K562 (cell line): ENCODE results near the gene PRR16. TPM values are rescaled to one million over a fixed set of nuclear protein-coding genes. Genes with fewer than 3 reads are reported as not detected.

ENCODE experiments used
- ATAC-seq: fragments of 200-7000 bp; cut with Tn5 transposase; 3 replicates; pipeline ENCODE4 v1.9.1; 2020; ENCODE audit warnings: moderate library complexity
- BruUV-seq: library from RNA; stranded (reverse); fragments of 400-500 nt; replicated peaks from 2 replicates; lab custom pipeline; 2021; lab: Mats Ljungman, UMichigan
- CTCF ChIA-PET: fragments of 300-600 bp; formaldehyde crosslinking; extraction: SDS; loops from one replicate; lab custom pipeline; 2021; ENCODE audit warnings: low intra/inter-chr PET ratio; lab: Yijun Ruan, JAX
- POLR2A ChIA-PET: fragments of 300-600, 350-650 bp; sonication (Branson Sonifier 250); formaldehyde crosslinking; extraction: SDS; loops from one replicate; lab custom pipeline; 2021; ENCODE audit warnings: antibody characterized with exemption, inconsistent platforms; lab: Yijun Ruan, JAX
- DNase-seq, 4 experiments: peaks; one replicate each; pipeline versions ENCODE4 v3.0.0 to v3.0.0-alpha.2; 2011 to 2018; ENCODE audit warnings: low spot score in 3 of 4, mixed read lengths in 3 of 4; ENCODE audit errors: extremely low read depth in 1 of 4
- FAIRE-seq: peaks from 2 replicates; lab custom pipeline; 2011; peaks lifted over from hg19 to GRCh38; lab: Jason Lieb, UNC
- H2AFZ ChIP-seq: 2 replicates; pipeline ENCODE4 v1.6.0; 2011; ENCODE audit warnings: low read depth, low read length, control low read depth, inconsistent platforms
- H3K27ac ChIP-seq: fragments of 200-600 bp; 3 replicates; pipeline ENCODE4 v1.8.0; 2011; ENCODE audit warnings: low read depth, mild to moderate bottlenecking, control low read depth, inconsistent platforms, low read length, moderate library complexity, mixed read lengths; ENCODE audit errors: extremely low read depth
- H3K27me3 ChIP-seq, 2 experiments: fragments of 300-600 bp in 1 of 2; 2 replicates in 1 of 2; 3 replicates in 1 of 2; pipeline versions ENCODE4 v1.6.0 to v1.8.0; 2011; ENCODE audit warnings: inconsistent platforms in 2 of 2, low read length in 2 of 2, mild to moderate bottlenecking in 1 of 2, mixed read lengths in 1 of 2, moderate library complexity in 1 of 2; ENCODE audit not compliant: control insufficient read depth in 2 of 2, insufficient read depth in 2 of 2
- H3K36me3 ChIP-seq: fragments of 300-600 bp; 3 replicates; pipeline ENCODE4 v1.8.0; 2011; ENCODE audit warnings: mild to moderate bottlenecking, low read length, inconsistent platforms; ENCODE audit not compliant: control insufficient read depth, insufficient read depth
- H3K4me1 ChIP-seq, 2 experiments: fragments of 200-600 bp in 1 of 2; replicated peaks in 1 of 2; 2 replicates in 1 of 2; 3 replicates in 1 of 2; pipeline versions ENCODE4 v1.5.1 to v1.8.0; 2011; ENCODE audit warnings: inconsistent platforms in 2 of 2, low read length in 2 of 2, mild to moderate bottlenecking in 1 of 2, mixed read lengths in 1 of 2, moderate library complexity in 1 of 2; ENCODE audit not compliant: control insufficient read depth in 2 of 2, insufficient read depth in 2 of 2
- H3K4me2 ChIP-seq: 2 replicates; pipeline ENCODE4 v1.6.1; 2011; ENCODE audit warnings: low read length, control low read depth, inconsistent platforms, mixed read lengths; ENCODE audit not compliant: insufficient read depth
- H3K4me3 ChIP-seq: fragments of 200-600 bp; sonication (generic), shearing (Covaris generic); 2 replicates; pipeline ENCODE4 v1.5.1; 2016; ENCODE audit warnings: control low read depth, inconsistent platforms
- H3K79me2 ChIP-seq: fragments of 200-600 bp; 3 replicates; pipeline ENCODE4 v1.8.0; 2011; ENCODE audit warnings: low read length, inconsistent platforms; ENCODE audit not compliant: control insufficient read depth, insufficient read depth
- H3K9ac ChIP-seq, 2 experiments: 2 replicates each; pipeline versions ENCODE4 v1.6.0 to v1.6.1; 2011; ENCODE audit warnings: low read depth in 2 of 2, low read length in 2 of 2, control low read depth in 1 of 2, inconsistent platforms in 1 of 2, mild to moderate bottlenecking in 1 of 2, mixed read lengths in 1 of 2; ENCODE audit not compliant: insufficient read depth in 1 of 2
- H3K9me1 ChIP-seq: one replicate; pipeline ENCODE4 v1.6.0; 2011; ENCODE audit warnings: inconsistent platforms, mild to moderate bottlenecking, low read length, moderate library complexity; ENCODE audit not compliant: control insufficient read depth, insufficient read depth
- H3K9me3 ChIP-seq: replicated peaks from 2 replicates; pipeline ENCODE4 v1.5.1; 2011; ENCODE audit warnings: low read depth, low read length, inconsistent platforms; ENCODE audit not compliant: control insufficient read depth, insufficient read depth
- H4K20me1 ChIP-seq: replicated peaks from 2 replicates; pipeline ENCODE4 v1.6.1; 2011; ENCODE audit warnings: low read length, inconsistent platforms, mixed read lengths; ENCODE audit not compliant: control insufficient read depth, insufficient read depth
- JUN ChIP-seq, 2 experiments: sonication (generic) in 1 of 2; formaldehyde crosslinking in 1 of 2; IDR thresholded peaks; 2 replicates each; pipeline versions ENCODE4 v1.6.1 to v1.8.0; 2012 to 2022; ENCODE audit warnings: borderline replicate concordance in 2 of 2, mild to moderate bottlenecking in 2 of 2, improper control_type of control experiment in 1 of 2, low read depth in 1 of 2, low read length in 1 of 2, missing genetic modification reagents in 1 of 2
- NFIC ChIP-seq: fragments of 450-650 bp; IDR thresholded peaks from 2 replicates; pipeline ENCODE4 v1.6.1; 2017; ENCODE audit warnings: mild to moderate bottlenecking, inconsistent platforms
- NRF1 ChIP-seq, 2 experiments: fragments of 450-650 bp; IDR thresholded peaks in 1 of 2; conservative IDR thresholded peaks in 1 of 2; 2 replicates each; pipeline ENCODE4 v1.6.1; 2014; ENCODE audit warnings: mild to moderate bottlenecking in 2 of 2
- ZNF444 ChIP-seq: fragments of 250-450 bp; sonication (Bioruptor Pico); IDR thresholded peaks from 2 replicates; pipeline ENCODE4 v1.4.0; 2020; ENCODE audit warnings: mild to moderate bottlenecking, moderate library complexity
- ZNF77 ChIP-seq: fragments of 250-450 bp; sonication (Bioruptor Pico); IDR thresholded peaks from 2 replicates; pipeline ENCODE4 v1.5.0; 2020
- WGBS: fragments of 100-300 bp; shearing (Covaris generic); methylation state at CpG from one replicate; pipeline ENCODE4 v1.1.6; 2016; ENCODE audit warnings: low coverage, mixed read lengths; ENCODE audit not compliant: insufficient coverage; ENCODE audit errors: missing lambda C conversion rate; 5-methylcytosine and 5-hydroxymethylcytosine counted together
- in situ Hi-C: fragments of 300-500 bp; cut with MboI; formaldehyde crosslinking; loops from 4 replicates; pipeline ENCODE4 v1.15.0; 2018; ENCODE audit warnings: inconsistent platforms, mixed read lengths
- intact Hi-C: fragments of 100-400 bp; cut with micrococcal nuclease; formaldehyde crosslinking; loops from 2 replicates; pipeline ENCODE4 v1.14.2; 2022
- polyA plus RNA-seq, 8 experiments: library from polyadenylated mRNA; depleted of rRNA in 4 of 8; stranded (reverse) in 5 of 8; unstranded in 3 of 8; fragments of >200 nt; fragmentation: Nextera tagmentation in 2 of 8; fragmentation: Illumina TruSeq in 1 of 8; extraction: Ambion mirVana in 2 of 8; extraction: Trizol in 1 of 8; gene quantifications; 2 replicates each; pipeline versions ENCODE4 v1.2.1 to v1.2.3, GENCODE V29; 2011 to 2014; ENCODE audit warnings: inconsistent platforms in 1 of 8, missing spikeins in 1 of 8
- total RNA-seq, 7 experiments: library from RNA; depleted of rRNA in 6 of 7; stranded (reverse); fragments of >200 nt in 6 of 7; fragmentation: Illumina TruSeq in 2 of 7; extraction: Trizol in 2 of 7; gene quantifications; 2 replicates each; pipeline versions ENCODE4 v1.2.1 to v1.2.3, GENCODE V29; 2011 to 2021; ENCODE audit warnings: low replicate concordance in 1 of 7

PRR16 gene
- total and polyA plus RNA-seq, 9 of the 15 experiments (the other 6 are each of a cell fraction or from before 2014, with no cell fraction given), result 0.61 to 10.1 (median 3.3) TPM

- H3K9me1 ChIP-seq, result no peaks in the 10 kb centered on the region
- no peaks in the 10 kb centered on the region for H3K36me3 ChIP-seq
- no TSS peak for BruUV-seq
- DNase-seq (no peak), FAIRE-seq (no peak), ATAC-seq (no peak)
- H3K9ac ChIP-seq, result no peak overlapping the region
- no peak overlapping the region for H3K4me2 ChIP-seq
- no peak overlapping the region for H3K27ac ChIP-seq
- CTCF ChIA-PET, result no interaction called here
- no peaks in the 10 kb centered on the region for H3K27me3 ChIP-seq
- POLR2A ChIA-PET, result no interaction called here
- H3K4me1 ChIP-seq, result no peaks in the 10 kb centered on the region
- H4K20me1 ChIP-seq, result no peaks in the 10 kb centered on the region
- in situ Hi-C loops (no loop called here), intact Hi-C loops (loop anchor here (5.0 kb wide), 1 partner anchor 364 kb away; no protein-coding TSS in a partner anchor)
- 4% methylated on average over 3 of the region's 3 CpGs for WGBS
- TF ChIP-seq ZNF77 (CRISPR knock-in tag) (no peak), ZNF444 (CRISPR knock-in tag) (no peak), NRF1 (conservative IDR thresholded peaks at IDR 0.05 in 1 of 2, IDR thresholded peaks at IDR 0.05 in 1 of 2) (no peak), JUN (IDR thresholded peaks at IDR 0.05; ENCODE audit: borderline replicate concordance, low read depth, low read length) (no peak), JUN (CRISPR knock-in tag; IDR thresholded peaks at IDR 0.05; ENCODE audit: borderline replicate concordance) (no peak), NFIC (peak; percentile 49; the same call in 1 of the 2 replicates)
- H3K79me2 ChIP-seq, result no peaks in the 10 kb centered on the region
- no peaks in the 10 kb centered on the region for H3K9me3 ChIP-seq
- no peak overlapping the region for H3K4me3 ChIP-seq
- H2AFZ ChIP-seq, result no peak overlapping the region
Measured at GRCh38 chr5:120456006-120456405, 8.1 kb upstream of the PRR16 start.
